ENCODE results near the gene KREMEN1. TPM values are rescaled to one million over a fixed set of nuclear protein-coding genes. Genes with fewer than 3 reads are reported as not detected.
A peak's percentile ranks its signal among the peaks of the same experiment; 100 is the strongest.

KREMEN1 gene
- total and polyA plus RNA-seq, 9 of the 15 experiments (the other 6 are each of a cell fraction or from before 2014, with no cell fraction given) = 0.69 to 11.5 (median 4.3) TPM

DNA sequence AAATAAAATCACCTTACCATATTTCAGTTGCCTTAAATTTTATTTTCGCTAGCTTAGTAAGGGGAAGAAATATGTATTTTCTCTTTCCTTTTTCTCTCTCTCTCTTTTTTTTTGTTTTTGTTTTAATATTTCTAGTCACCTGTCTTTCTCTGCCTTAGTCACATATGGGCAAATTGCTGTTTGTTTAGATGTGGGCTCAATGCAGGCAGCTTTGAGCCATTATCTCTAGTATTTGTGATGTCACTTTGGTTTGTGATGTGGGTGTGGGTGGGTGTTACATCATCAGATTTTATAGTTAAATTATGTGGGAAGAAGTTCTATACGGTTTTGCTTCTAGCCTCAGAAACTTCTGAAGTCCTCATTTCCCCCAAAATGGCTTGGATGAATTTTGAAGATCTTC, 11.1 kb upstream of the KREMEN1 start, which contains the start of gene C22orf31:
TSS of gene C22orf31 (minus strand) at position 59 of the 400 bp plus-strand sequence. CDS start at position 20, 39 bp downstream.
- H3K79me2 ChIP-seq (ENCODE audit: control insufficient read depth, insufficient read depth, low read length) = no peaks in the 10 kb centered on the region
- no peak within 1 kb of the TSS for H3K27ac ChIP-seq (ENCODE audit: extremely low read depth, low read depth, low read length)
- in situ Hi-C loops (cut with MboI) (no loop called here), intact Hi-C loops (cut with micrococcal nuclease) (loop anchor here (10.0 kb wide), 1 partner anchor 93 kb away; no protein-coding TSS in a partner anchor)
- no peaks in the 10 kb centered on the region for H3K36me3 ChIP-seq (ENCODE audit: control insufficient read depth, insufficient read depth, low read length)
- ATAC-seq (no peak), DNase-seq (ENCODE audit: extremely low read depth in 1 of 4, low spot score in 3 of 4) (no peak), FAIRE-seq (no peak)
- peaks cover 4 to 7% of the 10 kb centered on the region in 2 experiments; a peak in 3 of 5 replicates for H3K4me1 ChIP-seq (replicated peaks in 1 of 2; ENCODE audit: control insufficient read depth in 2 of 2, insufficient read depth in 2 of 2, low read length in 2 of 2)
- H3K4me3 ChIP-seq = no peak within 1 kb of the TSS
- H3K4me2 ChIP-seq (ENCODE audit: insufficient read depth, low read length) = no peak within 1 kb of the TSS
- CTCF ChIA-PET (ENCODE audit: low intra/inter-chr PET ratio) = interaction anchor here (0.6 kb wide), 1 partner anchor 16 kb away, joined by 3 read pairs; no protein-coding TSS in a partner anchor
- H2AFZ ChIP-seq (ENCODE audit: low read depth, low read length) = no peak within 1 kb of the TSS
- WGBS (ENCODE audit: insufficient coverage, low coverage, missing lambda C conversion rate) = 6% methylated on average over 2 of the region's 2 CpGs
- H3K9me1 ChIP-seq (ENCODE audit: control insufficient read depth, insufficient read depth, low read length) = no peaks in the 10 kb centered on the region
- POLR2A ChIA-PET = no interaction called here
- no peak within 1 kb of the TSS for H3K9ac ChIP-seq (ENCODE audit: insufficient read depth in 1 of 2, low read depth in 2 of 2, low read length in 2 of 2)
- H3K9me3 ChIP-seq (replicated peaks; ENCODE audit: control insufficient read depth, insufficient read depth, low read depth, low read length) = no peaks in the 10 kb centered on the region
- H3K27me3 ChIP-seq (ENCODE audit: control insufficient read depth in 2 of 2, insufficient read depth in 2 of 2, low read length in 2 of 2) = no peaks in the 10 kb centered on the region; a peak in 1 of 5 replicates
- no peaks in the 10 kb centered on the region for H4K20me1 ChIP-seq (replicated peaks; ENCODE audit: control insufficient read depth, insufficient read depth, low read length)
- no TSS peak for BruUV-seq (replicated peaks)
- TF ChIP-seq PHTF2 (CRISPR knock-in tag; IDR thresholded peaks at IDR 0.05) (no peak), ATF3 (IDR thresholded peaks at IDR 0.05) (peak; percentile 80), ATF3 (CRISPR knock-in tag; conservative IDR thresholded peaks at IDR 0.05) (no peak), ZNF23 (CRISPR knock-in tag; IDR thresholded peaks at IDR 0.05) (no peak), ATF1 (CRISPR knock-in tag; IDR thresholded peaks at IDR 0.05) (no peak), ATF1 (tag; IDR thresholded peaks at IDR 0.05) (peak; percentile 50; the same call in 1 of the 2 replicates)
- TF ChIP-seq, protein P1, sequence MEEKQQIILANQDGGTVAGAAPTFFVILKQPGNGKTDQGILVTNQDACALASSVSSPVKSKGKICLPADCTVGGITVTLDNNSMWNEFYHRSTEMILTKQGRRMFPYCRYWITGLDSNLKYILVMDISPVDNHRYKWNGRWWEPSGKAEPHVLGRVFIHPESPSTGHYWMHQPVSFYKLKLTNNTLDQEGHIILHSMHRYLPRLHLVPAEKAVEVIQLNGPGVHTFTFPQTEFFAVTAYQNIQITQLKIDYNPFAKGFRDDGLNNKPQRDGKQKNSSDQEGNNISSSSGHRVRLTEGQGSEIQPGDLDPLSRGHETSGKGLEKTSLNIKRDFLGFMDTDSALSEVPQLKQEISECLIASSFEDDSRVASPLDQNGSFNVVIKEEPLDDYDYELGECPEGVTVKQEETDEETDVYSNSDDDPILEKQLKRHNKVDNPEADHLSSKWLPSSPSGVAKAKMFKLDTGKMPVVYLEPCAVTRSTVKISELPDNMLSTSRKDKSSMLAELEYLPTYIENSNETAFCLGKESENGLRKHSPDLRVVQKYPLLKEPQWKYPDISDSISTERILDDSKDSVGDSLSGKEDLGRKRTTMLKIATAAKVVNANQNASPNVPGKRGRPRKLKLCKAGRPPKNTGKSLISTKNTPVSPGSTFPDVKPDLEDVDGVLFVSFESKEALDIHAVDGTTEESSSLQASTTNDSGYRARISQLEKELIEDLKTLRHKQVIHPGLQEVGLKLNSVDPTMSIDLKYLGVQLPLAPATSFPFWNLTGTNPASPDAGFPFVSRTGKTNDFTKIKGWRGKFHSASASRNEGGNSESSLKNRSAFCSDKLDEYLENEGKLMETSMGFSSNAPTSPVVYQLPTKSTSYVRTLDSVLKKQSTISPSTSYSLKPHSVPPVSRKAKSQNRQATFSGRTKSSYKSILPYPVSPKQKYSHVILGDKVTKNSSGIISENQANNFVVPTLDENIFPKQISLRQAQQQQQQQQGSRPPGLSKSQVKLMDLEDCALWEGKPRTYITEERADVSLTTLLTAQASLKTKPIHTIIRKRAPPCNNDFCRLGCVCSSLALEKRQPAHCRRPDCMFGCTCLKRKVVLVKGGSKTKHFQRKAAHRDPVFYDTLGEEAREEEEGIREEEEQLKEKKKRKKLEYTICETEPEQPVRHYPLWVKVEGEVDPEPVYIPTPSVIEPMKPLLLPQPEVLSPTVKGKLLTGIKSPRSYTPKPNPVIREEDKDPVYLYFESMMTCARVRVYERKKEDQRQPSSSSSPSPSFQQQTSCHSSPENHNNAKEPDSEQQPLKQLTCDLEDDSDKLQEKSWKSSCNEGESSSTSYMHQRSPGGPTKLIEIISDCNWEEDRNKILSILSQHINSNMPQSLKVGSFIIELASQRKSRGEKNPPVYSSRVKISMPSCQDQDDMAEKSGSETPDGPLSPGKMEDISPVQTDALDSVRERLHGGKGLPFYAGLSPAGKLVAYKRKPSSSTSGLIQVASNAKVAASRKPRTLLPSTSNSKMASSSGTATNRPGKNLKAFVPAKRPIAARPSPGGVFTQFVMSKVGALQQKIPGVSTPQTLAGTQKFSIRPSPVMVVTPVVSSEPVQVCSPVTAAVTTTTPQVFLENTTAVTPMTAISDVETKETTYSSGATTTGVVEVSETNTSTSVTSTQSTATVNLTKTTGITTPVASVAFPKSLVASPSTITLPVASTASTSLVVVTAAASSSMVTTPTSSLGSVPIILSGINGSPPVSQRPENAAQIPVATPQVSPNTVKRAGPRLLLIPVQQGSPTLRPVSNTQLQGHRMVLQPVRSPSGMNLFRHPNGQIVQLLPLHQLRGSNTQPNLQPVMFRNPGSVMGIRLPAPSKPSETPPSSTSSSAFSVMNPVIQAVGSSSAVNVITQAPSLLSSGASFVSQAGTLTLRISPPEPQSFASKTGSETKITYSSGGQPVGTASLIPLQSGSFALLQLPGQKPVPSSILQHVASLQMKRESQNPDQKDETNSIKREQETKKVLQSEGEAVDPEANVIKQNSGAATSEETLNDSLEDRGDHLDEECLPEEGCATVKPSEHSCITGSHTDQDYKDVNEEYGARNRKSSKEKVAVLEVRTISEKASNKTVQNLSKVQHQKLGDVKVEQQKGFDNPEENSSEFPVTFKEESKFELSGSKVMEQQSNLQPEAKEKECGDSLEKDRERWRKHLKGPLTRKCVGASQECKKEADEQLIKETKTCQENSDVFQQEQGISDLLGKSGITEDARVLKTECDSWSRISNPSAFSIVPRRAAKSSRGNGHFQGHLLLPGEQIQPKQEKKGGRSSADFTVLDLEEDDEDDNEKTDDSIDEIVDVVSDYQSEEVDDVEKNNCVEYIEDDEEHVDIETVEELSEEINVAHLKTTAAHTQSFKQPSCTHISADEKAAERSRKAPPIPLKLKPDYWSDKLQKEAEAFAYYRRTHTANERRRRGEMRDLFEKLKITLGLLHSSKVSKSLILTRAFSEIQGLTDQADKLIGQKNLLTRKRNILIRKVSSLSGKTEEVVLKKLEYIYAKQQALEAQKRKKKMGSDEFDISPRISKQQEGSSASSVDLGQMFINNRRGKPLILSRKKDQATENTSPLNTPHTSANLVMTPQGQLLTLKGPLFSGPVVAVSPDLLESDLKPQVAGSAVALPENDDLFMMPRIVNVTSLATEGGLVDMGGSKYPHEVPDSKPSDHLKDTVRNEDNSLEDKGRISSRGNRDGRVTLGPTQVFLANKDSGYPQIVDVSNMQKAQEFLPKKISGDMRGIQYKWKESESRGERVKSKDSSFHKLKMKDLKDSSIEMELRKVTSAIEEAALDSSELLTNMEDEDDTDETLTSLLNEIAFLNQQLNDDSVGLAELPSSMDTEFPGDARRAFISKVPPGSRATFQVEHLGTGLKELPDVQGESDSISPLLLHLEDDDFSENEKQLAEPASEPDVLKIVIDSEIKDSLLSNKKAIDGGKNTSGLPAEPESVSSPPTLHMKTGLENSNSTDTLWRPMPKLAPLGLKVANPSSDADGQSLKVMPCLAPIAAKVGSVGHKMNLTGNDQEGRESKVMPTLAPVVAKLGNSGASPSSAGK (IDR thresholded peaks at IDR 0.05) = no peak
